CD4-positive, alpha-beta T cell treated with Interleukin-17A for 4 hours (primary cell): ENCODE results near the gene CYP2F1.
"Not testable (repeated sequence)": the region's sequence is repeated elsewhere in the genome, so short reads cannot be mapped to it uniquely, and the experiment has no call there.

Experiments
- DNase-seq: peaks from one replicate; pipeline ENCODE4 v3.0.0-alpha.2; 2020; ENCODE audit warnings: mixed read lengths

CYP2F1 gene

GRCh38 chr19:41114132-41114531 is at the start of gene CYP2F1:
TSS of gene CYP2F1 (plus strand) at chr19:41114432. CDS start at chr19:41116189, 1,757 bp downstream.
- no peak for DNase-seq

GRCh38 chr19:41064974-41065569 is 49.2 kb upstream of the CYP2F1 start:
- DNase-seq, result no peak

- DNase-seq, result no peak
Measured at GRCh38 chr19:41076286-41076685, 37.9 kb upstream of the CYP2F1 start.

DNA sequence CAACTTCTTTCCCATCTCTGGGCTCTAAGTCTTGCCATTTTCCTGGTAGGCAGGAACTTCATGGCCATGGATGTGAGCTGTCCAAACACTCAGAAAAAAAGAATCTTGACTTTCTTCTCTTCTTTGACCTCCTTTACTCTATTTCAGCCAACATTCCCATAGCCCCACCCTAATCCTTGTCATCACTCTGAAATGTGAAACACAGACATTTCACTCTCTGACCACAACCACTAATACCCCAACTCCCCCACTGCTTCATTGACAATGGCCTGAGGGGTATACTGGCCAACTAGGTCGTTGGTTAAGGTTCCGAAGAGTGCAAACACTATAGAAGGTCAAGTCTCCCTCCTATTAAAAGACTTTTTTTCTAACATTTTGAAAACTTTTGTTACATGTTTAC is 30.7 kb upstream of the CYP2F1 start:
- DNase-seq, result no peak

DNA sequence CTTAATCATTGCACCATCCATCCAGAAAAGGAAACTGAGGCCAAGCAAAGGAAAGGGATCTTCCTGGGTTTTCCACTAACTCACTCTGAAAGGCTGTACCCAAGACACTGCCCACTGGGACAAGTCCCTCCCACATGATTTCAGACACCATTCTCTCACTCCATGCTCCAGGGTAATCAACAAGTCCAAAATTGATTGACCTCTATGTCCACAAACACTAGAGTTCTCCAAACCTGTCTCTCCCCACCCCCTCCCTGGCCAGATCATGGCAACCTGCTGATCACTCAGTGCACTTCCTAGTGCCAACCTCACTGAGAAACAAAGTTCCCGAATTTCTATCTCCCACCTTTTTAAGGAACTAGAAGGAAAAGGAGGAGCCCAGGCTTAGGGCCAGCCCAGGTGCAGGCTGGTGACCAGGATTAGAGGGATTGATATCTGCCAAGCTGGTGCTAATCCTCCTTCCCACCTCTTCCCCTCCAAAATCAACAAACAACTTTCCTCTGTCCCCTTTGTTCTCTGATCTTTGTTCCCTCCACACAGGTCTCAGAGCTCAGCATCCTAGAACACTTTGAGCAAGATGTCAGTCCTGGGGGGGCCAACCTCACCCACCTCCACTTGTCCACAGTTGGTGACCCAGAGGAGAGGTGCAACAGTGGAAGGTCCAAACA is 28.4 kb upstream of the CYP2F1 start:
- DNase-seq, result no peak

DNA sequence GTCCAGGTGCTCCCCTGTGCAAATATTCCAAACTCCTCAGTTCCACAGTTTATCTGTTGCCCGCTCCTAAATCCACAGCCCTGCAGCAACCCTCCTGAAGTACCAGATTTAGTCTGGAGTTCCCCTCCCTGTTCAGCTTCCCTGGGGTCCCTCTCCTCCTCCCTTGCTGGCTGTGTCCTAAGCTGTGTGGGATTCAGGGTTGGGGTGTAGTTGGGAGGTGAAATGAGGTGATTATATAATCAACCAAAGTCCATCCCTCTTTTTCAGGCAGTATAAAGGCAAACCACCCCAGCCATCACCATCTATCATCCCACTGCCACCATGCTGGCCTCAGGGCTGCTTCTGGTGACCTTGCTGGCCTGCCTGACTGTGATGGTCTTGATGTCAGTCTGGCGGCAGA is 26.1 kb upstream of the CYP2F1 start, which contains the start of gene CYP2A13:
Gene CYP2A13, plus strand, starts transcription at position 301 of the 400 bp plus-strand sequence. Its CDS starts 21 bp downstream, at position 322.
- DNase-seq, result no peak

DNA sequence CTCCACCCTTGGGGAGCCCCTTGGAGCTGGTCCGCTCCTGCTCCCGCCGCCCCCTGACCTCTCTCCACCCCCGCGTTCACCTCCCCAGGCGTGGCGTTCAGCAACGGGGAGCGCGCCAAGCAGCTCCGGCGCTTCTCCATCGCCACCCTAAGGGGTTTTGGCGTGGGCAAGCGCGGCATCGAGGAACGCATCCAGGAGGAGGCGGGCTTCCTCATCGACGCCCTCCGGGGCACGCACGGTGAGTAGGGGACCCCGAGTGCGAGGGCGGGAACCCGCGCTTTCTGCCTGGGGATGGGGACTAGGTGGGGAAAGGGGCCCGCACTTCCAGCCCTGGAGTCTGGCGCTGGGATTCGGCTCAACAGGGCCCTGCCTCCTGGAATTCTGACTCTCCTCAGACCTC is 24.3 kb upstream of the CYP2F1 start:
- DNase-seq, result no peak

- DNase-seq, result peak; percentile 5
Measured at GRCh38 chr19:41095703-41096102, 18.5 kb upstream of the CYP2F1 start.

- no peak for DNase-seq
Measured at GRCh38 chr19:41096353-41096752, 17.9 kb upstream of the CYP2F1 start.

- DNase-seq, result no peak
Measured at GRCh38 chr19:41097302-41097701, 16.9 kb upstream of the CYP2F1 start.

DNA sequence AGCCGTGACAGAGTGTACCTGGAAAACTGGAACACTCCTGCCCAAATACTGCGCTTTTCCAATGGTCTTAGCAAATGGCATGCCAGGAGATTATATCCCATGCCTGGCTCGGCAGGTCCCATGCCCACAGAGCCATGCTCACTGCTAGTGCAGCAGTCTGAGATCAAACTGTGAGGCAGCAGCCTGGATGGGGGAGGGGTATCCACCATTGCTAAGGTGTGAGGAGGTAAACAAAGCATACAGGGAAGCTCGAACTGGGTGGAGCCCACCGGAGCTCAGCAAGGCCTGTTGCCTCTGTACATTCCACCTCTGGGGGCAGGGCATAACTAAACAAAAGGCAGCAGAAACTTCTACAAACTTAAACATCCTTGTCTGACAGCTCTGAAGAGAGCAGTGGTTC is 15.5 kb upstream of the CYP2F1 start:
- DNase-seq, result no peak

- DNase-seq, result not testable (repeated sequence)
Measured at GRCh38 chr19:41102210-41102609, 12.0 kb upstream of the CYP2F1 start.

DNA sequence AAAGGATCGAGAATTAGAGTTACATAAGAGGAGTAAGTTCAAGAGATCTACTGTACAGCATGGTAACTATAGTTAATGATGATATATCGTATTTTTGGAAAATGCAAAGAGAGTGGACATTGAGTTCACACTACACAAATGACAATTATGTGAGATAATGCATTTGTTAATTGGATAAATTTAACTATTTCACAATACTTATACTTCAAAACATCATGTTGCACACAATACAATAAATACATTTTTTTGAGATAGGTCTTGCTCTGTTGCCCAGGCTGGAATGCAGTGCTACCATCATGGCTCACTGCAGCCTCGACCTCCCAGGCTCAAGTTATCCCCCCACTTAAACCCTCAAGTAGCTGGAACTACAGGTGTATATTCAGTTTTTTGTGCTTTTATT is 8.1 kb upstream of the CYP2F1 start:
- DNase-seq, result no peak

GRCh38 chr19:41111296-41111695 is 2.9 kb upstream of the CYP2F1 start:
- no peak for DNase-seq

DNA sequence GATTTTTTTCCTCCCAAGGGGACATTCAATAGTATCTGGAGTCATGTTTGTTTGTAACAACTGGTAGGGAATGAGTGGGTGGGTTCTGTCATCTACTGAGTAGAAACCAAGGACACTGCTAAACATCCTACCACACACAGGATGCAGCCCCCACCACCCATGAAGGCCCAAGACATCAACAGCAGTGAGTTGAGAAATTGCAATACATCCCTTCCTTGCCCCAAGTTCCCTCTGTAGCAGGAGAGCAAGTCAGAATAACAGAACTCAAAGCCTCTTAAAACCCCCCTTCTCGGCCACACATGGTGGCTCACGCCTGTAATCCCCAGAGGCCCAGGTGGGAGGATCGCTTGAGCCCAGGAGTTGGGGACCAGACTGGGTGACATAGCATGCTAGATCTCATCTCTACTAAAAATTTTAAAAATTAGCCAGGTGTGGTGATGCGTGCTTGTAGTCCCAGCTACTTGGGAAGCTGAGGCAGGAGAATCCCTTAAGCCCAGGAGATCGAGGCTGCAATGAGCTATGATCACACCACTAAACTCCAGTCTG is 2.4 kb upstream of the CYP2F1 start:
- DNase-seq, result no peak

- DNase-seq, result no peak
Measured at GRCh38 chr19:41112728-41113290, 1.4 kb upstream of the CYP2F1 start.

- DNase-seq, result no peak
Measured at GRCh38 chr19:41116261-41116660, 2.0 kb downstream of the CYP2F1 start.

GRCh38 chr19:41120929-41121911 is 7.0 kb downstream of the CYP2F1 start:
- peak; percentile 69 for DNase-seq

DNA sequence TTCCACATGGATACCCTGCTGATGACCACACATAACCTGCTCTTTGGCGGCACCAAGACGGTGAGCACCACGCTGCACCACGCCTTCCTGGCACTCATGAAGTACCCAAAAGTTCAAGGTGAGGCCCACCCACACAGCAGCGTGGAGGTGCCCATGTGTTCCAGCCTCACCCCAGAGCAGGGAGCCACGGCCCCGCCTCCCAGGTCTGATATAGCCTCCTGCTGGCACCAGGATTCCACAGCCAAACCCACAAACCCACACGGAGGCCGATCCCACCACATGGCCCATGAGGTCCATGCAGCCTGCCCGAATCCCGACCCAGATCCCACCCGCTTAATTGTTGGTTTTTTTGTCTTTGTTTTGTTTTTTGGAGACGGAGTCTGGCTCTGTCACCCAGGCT is 8.6 kb downstream of the CYP2F1 start:
- DNase-seq, result not testable (repeated sequence)

DNA sequence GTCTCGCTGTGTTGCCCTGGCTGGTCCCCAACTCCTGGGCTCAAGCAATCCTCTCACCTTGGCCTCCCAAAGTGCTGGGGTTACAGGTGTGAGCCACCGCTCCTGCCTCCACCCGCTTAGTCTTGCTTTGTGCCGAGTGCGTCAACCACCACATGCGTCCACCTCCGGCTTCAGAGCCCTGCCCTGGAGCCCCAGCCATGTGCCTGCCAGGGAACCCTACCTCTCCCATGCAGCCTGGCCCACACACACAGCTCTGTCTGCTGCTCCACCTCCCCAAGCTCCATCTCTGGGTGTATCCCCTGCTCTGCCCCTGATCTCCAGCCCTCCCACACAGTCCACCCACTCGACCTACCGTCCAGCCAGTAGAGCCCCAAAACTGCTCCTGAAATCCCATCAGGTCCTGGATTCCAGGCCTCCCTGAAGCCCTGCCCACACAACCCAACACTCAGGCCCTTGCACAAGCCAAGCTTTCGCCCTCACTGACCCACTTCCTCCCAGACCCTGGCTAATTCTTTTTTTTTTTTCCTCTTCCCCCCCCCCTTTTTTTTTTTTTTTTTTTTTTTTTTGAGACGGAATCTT is 9.6 kb downstream of the CYP2F1 start:
- no peak for DNase-seq

DNA sequence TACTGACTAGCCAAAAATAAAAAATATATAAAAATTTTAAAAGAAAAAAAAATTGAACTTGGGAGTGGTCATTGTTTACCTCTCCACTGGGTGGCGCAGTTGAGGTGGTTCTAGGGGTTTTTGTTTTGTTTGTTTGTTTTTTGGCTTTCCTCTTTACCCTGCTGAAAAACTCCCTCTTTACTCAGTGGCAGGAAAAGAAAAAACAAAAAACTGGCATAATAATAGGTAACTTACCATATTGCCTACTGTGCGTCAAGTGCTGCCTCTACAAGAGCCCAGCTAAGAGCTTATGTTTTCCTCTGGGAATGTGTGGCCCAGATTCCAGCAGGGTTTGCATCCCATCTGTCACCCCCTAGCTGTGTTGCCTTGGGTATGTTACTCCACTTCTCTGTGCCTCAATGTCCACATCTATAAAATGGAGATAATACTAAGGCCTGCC is 12.6 kb downstream of the CYP2F1 start:
- DNase-seq, result peak; percentile 67

DNA sequence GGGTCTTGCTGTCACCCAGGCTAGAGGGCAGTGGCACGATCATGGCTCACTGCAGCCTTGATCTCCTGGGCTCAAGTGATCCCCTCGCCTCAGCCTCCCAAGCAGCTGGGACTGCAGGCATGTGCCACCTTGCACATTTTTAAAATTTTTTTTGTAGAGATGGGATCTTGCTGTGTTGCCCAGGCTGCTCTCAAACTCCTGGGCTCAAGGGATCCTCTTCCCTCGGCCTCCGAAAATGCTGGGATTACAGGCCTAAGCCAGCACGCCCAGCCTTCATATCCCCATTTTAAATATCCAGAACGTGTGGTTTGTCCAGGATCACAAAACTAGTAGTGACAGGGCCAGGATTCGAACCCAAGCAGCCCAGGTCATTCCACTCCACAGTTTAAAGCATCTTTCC is 13.1 kb downstream of the CYP2F1 start:
- DNase-seq, result not testable (repeated sequence)
